NCI-H2107 treated with DMSO at 0.1 percent for 48 hours (cell line): ENCODE measurements around the gene TM9SF4.

Experiments used
- DNase-seq: peaks from one replicate; lab custom pipeline; 2025; ENCODE audit not compliant: unreplicated experiment; lab: John Stamatoyannopoulos, UW

The TM9SF4 gene

GRCh38 chr20:32206760-32207625 is 97.5 kb downstream of the TM9SF4 start:
- no peak for DNase-seq

GRCh38 chr20:32207626-32208498 is 98.3 kb downstream of the TM9SF4 start, which contains the start of the genes PLAGL2 and POFUT1:
PLAGL2 (minus strand) TSS chr20:32207743; CDS start chr20:32202178, 5,565 bp downstream.
POFUT1 (plus strand) TSS chr20:32207880; CDS start chr20:32207942, 62 bp downstream.
- peak; percentile 36 for DNase-seq

GRCh38 chr20:32208499-32209154 is 99.1 kb downstream of the TM9SF4 start:
- no peak for DNase-seq

- no peak for DNase-seq
These were observed 100.5 kb downstream of the TM9SF4 start for GRCh38 chr20:32209850-32210605.

GRCh38 chr20:32213870-32214269 is 104.4 kb downstream of the TM9SF4 start:
- DNase-seq = no peak

GRCh38 chr20:32215147-32215546 is 105.6 kb downstream of the TM9SF4 start:
- no peak for DNase-seq

- DNase-seq = no peak
These were observed 106.2 kb downstream of the TM9SF4 start for GRCh38 chr20:32215729-32216128.

GRCh38 chr20:32216179-32217142 is 106.9 kb downstream of the TM9SF4 start:
- no peak for DNase-seq
